Gastroesophageal sphincter (tissue), 3 donors: Measurements from ENCODE around the gene CHTF18.

Experiments used
- POLR2A ChIP-seq, 2 donors: fragments of 450-650 bp; IDR thresholded peaks; one replicate each; pipeline ENCODE4 v1.6.1; 2017; ENCODE audit warnings: antibody characterized with exemption in 2 of 2, mild to moderate bottlenecking in 2 of 2, moderate library complexity in 1 of 2
- TF ChIP-seq, protein P1 (sequence below), 4 experiments: fragments of 200-600 bp in 2 of 4; fragments of 450-650 bp in 2 of 4; sonication (generic) in 1 of 4; IDR thresholded peaks; one replicate each; pipeline ENCODE4 v1.5.1; 2017 to 2019; ENCODE audit warnings: antibody characterized with exemption in 4 of 4, mild to moderate bottlenecking in 2 of 4, moderate library complexity in 2 of 4

DNA sequence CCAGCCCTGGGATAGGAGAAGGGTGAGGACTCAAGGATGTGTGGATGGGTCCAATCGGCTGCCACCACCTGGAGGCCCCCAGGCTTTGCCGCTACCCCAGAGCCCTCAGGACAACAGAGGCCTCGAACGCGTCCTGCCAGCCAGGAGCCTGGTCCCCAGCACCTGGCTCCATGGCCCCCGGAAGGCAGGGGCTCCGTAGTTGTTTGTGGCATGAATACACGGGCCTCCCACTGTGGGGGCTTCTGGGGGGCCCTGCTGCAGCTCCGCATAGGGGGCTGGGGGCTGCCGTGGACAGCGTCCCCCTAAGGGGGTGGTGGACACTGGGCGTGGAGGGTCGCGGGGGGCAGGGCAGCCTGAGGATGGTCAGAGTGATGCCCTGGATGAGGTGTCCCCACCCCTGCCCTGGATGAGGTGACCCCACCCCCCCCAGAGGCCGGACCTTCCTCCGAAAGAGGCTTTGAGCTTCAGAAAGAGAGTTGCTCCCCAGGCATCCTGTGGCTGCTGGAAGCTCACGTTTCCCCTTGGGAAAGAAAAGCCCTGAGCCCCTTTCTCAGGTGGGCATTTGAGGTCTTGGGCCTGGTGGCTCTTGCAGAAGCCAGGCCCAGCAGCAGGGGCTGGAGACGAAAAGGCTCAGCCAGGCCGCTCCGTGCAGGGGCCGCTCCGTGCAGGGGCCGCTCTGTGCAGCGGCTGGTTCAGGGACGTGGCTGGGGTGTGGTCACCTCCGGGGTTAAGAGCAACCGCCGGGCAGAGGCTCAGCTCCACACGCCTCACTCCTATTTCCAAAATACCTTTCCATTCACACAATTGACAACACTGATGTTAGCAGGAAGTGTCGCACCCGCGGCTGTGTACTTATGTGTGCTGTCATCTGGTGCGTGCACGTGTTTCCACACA is 52.4 kb downstream of the CHTF18 start:
- TF ChIP-seq POLR2A (IDR thresholded peaks at IDR 0.05): no peak
- TF ChIP-seq, protein P1, sequence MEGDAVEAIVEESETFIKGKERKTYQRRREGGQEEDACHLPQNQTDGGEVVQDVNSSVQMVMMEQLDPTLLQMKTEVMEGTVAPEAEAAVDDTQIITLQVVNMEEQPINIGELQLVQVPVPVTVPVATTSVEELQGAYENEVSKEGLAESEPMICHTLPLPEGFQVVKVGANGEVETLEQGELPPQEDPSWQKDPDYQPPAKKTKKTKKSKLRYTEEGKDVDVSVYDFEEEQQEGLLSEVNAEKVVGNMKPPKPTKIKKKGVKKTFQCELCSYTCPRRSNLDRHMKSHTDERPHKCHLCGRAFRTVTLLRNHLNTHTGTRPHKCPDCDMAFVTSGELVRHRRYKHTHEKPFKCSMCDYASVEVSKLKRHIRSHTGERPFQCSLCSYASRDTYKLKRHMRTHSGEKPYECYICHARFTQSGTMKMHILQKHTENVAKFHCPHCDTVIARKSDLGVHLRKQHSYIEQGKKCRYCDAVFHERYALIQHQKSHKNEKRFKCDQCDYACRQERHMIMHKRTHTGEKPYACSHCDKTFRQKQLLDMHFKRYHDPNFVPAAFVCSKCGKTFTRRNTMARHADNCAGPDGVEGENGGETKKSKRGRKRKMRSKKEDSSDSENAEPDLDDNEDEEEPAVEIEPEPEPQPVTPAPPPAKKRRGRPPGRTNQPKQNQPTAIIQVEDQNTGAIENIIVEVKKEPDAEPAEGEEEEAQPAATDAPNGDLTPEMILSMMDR (IDR thresholded peaks at IDR 0.05): no peak
